Thyroid gland (tissue), 4 donors: ENCODE measurements around the gene LAMB1.

ENCODE experiments used
- CTCF ChIP-seq, 6 experiments: fragments of 200-600 bp in 3 of 6; fragments of 450-650 bp in 3 of 6; sonication (generic) in 3 of 6; IDR thresholded peaks; one replicate each; pipeline ENCODE4 v1.5.1; 2016 to 2019; ENCODE audit warnings: antibody characterized with exemption in 6 of 6, mild to moderate bottlenecking in 2 of 6, inconsistent platforms in 1 of 6, moderate library complexity in 1 of 6
- POLR2A ChIP-seq, 2 donors: fragments of 450-650 bp; IDR thresholded peaks; one replicate each; pipeline ENCODE4 v1.6.1; 2017; ENCODE audit warnings: antibody characterized with exemption in 2 of 2, mild to moderate bottlenecking in 2 of 2, moderate library complexity in 1 of 2

- no peak for TF ChIP-seq CTCF (IDR thresholded peaks at IDR 0.05)
- TF ChIP-seq POLR2A (IDR thresholded peaks at IDR 0.05): no peak
Measured at GRCh38 chr7:108009873-108010272, 6.9 kb upstream of the LAMB1 start.
